HL-60 (cell line): Measurements from ENCODE around the gene MALSU1.

Source experiments
- DNase-seq, 2 experiments: peaks; one replicate each; pipeline ENCODE4 v3.0.0-alpha.2; 2010 to 2020; ENCODE audit warnings: low read depth in 1 of 2, low spot score in 1 of 2
- H3K27ac ChIP-seq: fragments of 250-450 bp; sonication (Bioruptor Pico); replicated peaks from 2 replicates; pipeline ENCODE4 v1.5.1; 2020; ENCODE audit warnings: mild to moderate bottlenecking, moderate library complexity
- H3K27me3 ChIP-seq: fragments of 250-450 bp; sonication (Bioruptor Pico); 2 replicates; pipeline ENCODE4 v1.5.1; 2021; ENCODE audit warnings: mild to moderate bottlenecking, moderate library complexity; ENCODE audit not compliant: insufficient read depth, poor library complexity, severe bottlenecking
- H3K4me3 ChIP-seq: replicated peaks from 2 replicates; pipeline ENCODE4 v1.5.1; 2011; ENCODE audit warnings: mild to moderate bottlenecking, control low read depth, low read length; ENCODE audit not compliant: insufficient read depth
- CTCF ChIP-seq: IDR thresholded peaks from one replicate; pipeline ENCODE4 v1.5.1; 2011; ENCODE audit warnings: low read length, control low read depth, inconsistent platforms; ENCODE audit not compliant: insufficient read depth
- GABPA ChIP-seq: IDR thresholded peaks from 2 replicates; pipeline ENCODE4 v1.6.1; 2012; ENCODE audit warnings: low read depth
- POLR2AphosphoS5 ChIP-seq: IDR thresholded peaks from 2 replicates; pipeline ENCODE4 v1.6.1; 2012; ENCODE audit warnings: low read depth
- SPI1 ChIP-seq: IDR thresholded peaks from 2 replicates; pipeline ENCODE4 v1.6.1; 2012; ENCODE audit warnings: low read depth, mild to moderate bottlenecking, borderline replicate concordance
- TF ChIP-seq, protein P1 (sequence below): IDR thresholded peaks from 2 replicates; pipeline ENCODE4 v1.6.1; 2012; ENCODE audit warnings: low read depth; ENCODE audit not compliant: insufficient replicate concordance

MALSU1 gene

GRCh38 chr7:23276947-23277346, 22.2 kb upstream of the MALSU1 start:
- DNase-seq: no peak
- no peak for TF ChIP-seq SPI1
- Histone ChIP-seq H3K27me3 (no peaks in the 10 kb centered on the region), H3K27ac (peak overlapping the region; percentile 64), H3K4me3 (no peak overlapping the region)

DNA sequence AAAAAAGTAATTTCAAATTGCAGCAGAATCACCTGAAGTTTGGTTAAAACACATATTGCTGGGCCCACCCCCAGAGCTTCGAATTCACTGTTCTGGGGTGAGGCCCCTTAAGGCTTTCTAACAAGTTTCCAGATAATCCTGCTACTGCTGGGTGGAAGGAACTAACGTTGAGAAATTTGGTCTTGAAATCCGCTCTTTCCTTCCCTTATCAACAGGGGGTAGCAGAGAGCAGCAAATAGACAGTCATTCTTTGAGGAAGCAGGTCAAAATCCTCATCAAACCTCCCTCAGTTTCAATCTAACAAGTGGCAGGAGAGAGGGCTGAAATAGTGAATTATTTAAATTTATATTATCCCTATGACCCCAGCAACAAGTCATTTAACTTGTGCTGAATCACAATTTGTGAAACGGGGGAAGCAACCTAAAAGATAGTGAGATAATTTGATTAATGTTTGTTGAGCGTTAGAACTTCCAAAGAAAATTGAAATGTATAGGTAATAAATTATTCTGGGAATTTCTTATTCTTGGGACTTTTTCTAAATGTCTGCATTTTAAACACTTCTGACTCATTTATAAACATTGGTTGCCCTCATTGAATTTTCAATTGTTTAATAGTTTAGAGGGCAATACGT, 21.7 kb upstream of the MALSU1 start:
- H3K27ac ChIP-seq: peak overlapping the region; percentile 64
- DNase-seq: peak in 1 of 2 experiments; percentile 76
- no peaks in the 10 kb centered on the region for H3K27me3 ChIP-seq
- no peak overlapping the region for H3K4me3 ChIP-seq
- TF ChIP-seq CTCF (peak; percentile 70), SPI1 (peak; percentile 6; the same call in 1 of the 2 replicates), POLR2AphosphoS5 (no peak)

DNA sequence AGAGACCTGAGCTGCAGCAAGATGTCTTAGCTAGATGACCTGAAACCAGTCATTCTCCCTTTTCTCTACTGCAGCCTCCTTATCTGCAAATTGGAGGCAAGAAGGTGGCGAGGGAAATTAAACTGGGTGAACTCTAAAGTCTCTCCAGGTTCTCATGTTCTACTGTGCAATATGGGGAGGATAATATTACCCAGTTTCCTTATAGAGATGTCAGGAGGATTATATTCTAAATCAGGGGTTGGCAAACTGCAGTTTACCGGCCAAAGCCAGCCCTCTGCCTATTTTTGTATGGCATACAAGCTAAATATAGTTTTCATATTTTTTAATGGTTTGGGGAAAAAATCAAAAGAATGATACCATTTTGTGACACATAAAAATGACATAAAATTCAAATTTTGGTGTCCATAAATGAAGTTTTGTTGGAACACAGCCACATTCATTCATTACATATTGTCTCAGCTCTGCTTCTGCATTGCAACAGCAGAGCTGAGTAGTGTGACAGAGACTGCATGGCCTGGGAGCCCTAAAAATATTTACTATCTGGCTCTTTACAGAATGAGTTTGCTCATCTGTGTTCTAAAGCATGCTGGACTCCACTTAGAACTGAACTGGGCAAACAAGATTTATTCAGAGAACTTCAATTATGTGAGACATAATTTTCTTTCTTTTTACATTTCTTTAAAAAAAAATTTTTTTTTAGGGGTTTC, 19.2 kb upstream of the MALSU1 start:
- no peak overlapping the region for H3K27ac ChIP-seq
- H3K4me3 ChIP-seq: no peak overlapping the region
- TF ChIP-seq, protein P1, sequence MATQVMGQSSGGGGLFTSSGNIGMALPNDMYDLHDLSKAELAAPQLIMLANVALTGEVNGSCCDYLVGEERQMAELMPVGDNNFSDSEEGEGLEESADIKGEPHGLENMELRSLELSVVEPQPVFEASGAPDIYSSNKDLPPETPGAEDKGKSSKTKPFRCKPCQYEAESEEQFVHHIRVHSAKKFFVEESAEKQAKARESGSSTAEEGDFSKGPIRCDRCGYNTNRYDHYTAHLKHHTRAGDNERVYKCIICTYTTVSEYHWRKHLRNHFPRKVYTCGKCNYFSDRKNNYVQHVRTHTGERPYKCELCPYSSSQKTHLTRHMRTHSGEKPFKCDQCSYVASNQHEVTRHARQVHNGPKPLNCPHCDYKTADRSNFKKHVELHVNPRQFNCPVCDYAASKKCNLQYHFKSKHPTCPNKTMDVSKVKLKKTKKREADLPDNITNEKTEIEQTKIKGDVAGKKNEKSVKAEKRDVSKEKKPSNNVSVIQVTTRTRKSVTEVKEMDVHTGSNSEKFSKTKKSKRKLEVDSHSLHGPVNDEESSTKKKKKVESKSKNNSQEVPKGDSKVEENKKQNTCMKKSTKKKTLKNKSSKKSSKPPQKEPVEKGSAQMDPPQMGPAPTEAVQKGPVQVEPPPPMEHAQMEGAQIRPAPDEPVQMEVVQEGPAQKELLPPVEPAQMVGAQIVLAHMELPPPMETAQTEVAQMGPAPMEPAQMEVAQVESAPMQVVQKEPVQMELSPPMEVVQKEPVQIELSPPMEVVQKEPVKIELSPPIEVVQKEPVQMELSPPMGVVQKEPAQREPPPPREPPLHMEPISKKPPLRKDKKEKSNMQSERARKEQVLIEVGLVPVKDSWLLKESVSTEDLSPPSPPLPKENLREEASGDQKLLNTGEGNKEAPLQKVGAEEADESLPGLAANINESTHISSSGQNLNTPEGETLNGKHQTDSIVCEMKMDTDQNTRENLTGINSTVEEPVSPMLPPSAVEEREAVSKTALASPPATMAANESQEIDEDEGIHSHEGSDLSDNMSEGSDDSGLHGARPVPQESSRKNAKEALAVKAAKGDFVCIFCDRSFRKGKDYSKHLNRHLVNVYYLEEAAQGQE: no peak
- TF ChIP-seq POLR2AphosphoS5 (no peak), SPI1 (no peak), GABPA (no peak), CTCF (no peak)
- no peak for DNase-seq
- no peaks in the 10 kb centered on the region for H3K27me3 ChIP-seq

DNA sequence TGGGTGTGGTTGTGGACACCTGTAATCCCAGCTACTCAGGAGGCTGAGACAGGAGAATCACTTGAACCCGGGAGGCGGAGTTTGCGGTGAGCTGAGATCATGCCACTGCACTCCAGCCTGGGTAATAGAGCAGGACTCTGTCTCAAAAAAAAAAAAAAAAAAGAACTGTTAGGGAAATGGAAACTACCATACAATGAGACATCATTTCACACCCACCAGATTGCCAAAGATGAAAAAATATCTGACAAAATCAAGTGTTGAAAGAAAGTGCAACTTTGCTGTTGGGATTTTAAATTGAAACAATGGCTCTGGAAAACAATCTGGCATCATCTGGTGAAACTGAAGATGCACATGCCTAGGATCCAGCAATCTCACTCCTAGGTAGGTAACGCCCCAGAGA, 16.1 kb upstream of the MALSU1 start:
- Histone ChIP-seq H3K27me3 (no peaks in the 10 kb centered on the region), H3K27ac (no peak overlapping the region), H3K4me3 (no peak overlapping the region)
- no peak for DNase-seq
- TF ChIP-seq POLR2AphosphoS5: no peak
- no peak for TF ChIP-seq SPI1
- TF ChIP-seq, protein P1: no peak
- TF ChIP-seq CTCF: no peak
- TF ChIP-seq GABPA: no peak
